ENCODE data around the gene NRXN3.
"Not testable (repeated sequence)": the region's sequence is repeated elsewhere in the genome, so short reads cannot be mapped to it uniquely, and the experiment has no call there.

The NRXN3 gene

GRCh38 chr14:78486081-78486480 lies 315.9 kb downstream of the NRXN3 start:
- TF ChIP-seq HIC1 (tag by site-specific recombination; IDR thresholded peaks at IDR 0.05) (no peak), ZNF658 (tag by site-specific recombination; IDR thresholded peaks at IDR 0.05) (no peak)
- Histone ChIP-seq H3K27ac (ENCODE audit: extremely low read depth, low read depth, low read length) (no peak overlapping the region), H3K4me1 (ENCODE audit: control insufficient read depth, insufficient read depth, low read length) (no peaks in the 10 kb centered on the region), H3K9me3 (ENCODE audit: control insufficient read depth, insufficient read depth, low read depth, low read length) (no peaks in the 10 kb centered on the region), H3K4me3 (ENCODE audit: low read depth, low read length) (no peak overlapping the region), H3K36me3 (ENCODE audit: control insufficient read depth in 2 of 2, insufficient read depth in 1 of 2, low read length in 2 of 2) (no peaks in the 10 kb centered on the region)
- ChIA-PET POLR2A (no interaction called here), CTCF (interaction anchor here (1.0 kb wide), 1 partner anchor 55 kb away, joined by 3 read pairs; no protein-coding TSS in a partner anchor)

GRCh38 chr14:78486621-78487020 lies 316.4 kb downstream of the NRXN3 start:
- CTCF ChIA-PET = no interaction called here
- no peak overlapping the region for H3K27ac ChIP-seq (ENCODE audit: extremely low read depth, low read depth, low read length)
- H3K9me3 ChIP-seq (ENCODE audit: control insufficient read depth, insufficient read depth, low read depth, low read length) = no peaks in the 10 kb centered on the region
- H3K4me3 ChIP-seq (ENCODE audit: low read depth, low read length) = no peak overlapping the region
- H3K36me3 ChIP-seq (ENCODE audit: control insufficient read depth in 2 of 2, insufficient read depth in 1 of 2, low read length in 2 of 2) = no peaks in the 10 kb centered on the region
- POLR2A ChIA-PET = no interaction called here
- TF ChIP-seq ZNF548 (tag by site-specific recombination; IDR thresholded peaks at IDR 0.05) = no peak
- no peak for TF ChIP-seq ZNF335 (tag by site-specific recombination; conservative IDR thresholded peaks at IDR 0.05)
- no peak for TF ChIP-seq WT1 (tag by site-specific recombination; IDR thresholded peaks at IDR 0.05)
- no peak for TF ChIP-seq ZNF555 (tag by site-specific recombination; conservative IDR thresholded peaks at IDR 0.05)
- no peak for TF ChIP-seq ZBTB49 (tag by site-specific recombination; IDR thresholded peaks at IDR 0.05; ENCODE audit: low read depth)
- TF ChIP-seq TCF7L2 (IDR thresholded peaks at IDR 0.05; ENCODE audit: borderline replicate concordance, low read depth, low read length) = no peak
- no peak for TF ChIP-seq GFI1B (tag by site-specific recombination; IDR thresholded peaks at IDR 0.05)
- TF ChIP-seq ZNF600 (tag by site-specific recombination; IDR thresholded peaks at IDR 0.05) = no peak
- H3K4me1 ChIP-seq (ENCODE audit: control insufficient read depth, insufficient read depth, low read length) = no peaks in the 10 kb centered on the region

- CTCF ChIA-PET; H3K27ac ChIP-seq (ENCODE audit: extremely low read depth, low read depth, low read length); H3K36me3 ChIP-seq (ENCODE audit: control insufficient read depth in 2 of 2, insufficient read depth in 1 of 2, low read length in 2 of 2); H3K9me3 ChIP-seq (ENCODE audit: control insufficient read depth, insufficient read depth, low read depth, low read length); H3K4me1 ChIP-seq (ENCODE audit: control insufficient read depth, insufficient read depth, low read length); POLR2A ChIA-PET; H3K4me3 ChIP-seq (ENCODE audit: low read depth, low read length): not testable (repeated sequence)
- TF ChIP-seq ZNF623 (tag by site-specific recombination; IDR thresholded peaks at IDR 0.05) = 0 out of 2 replicates have a peak, but pooled peaks have one; percentile 16
- peak; percentile 41; the same call in 1 of the 2 replicates for TF ChIP-seq ZBTB11 (tag by site-specific recombination; conservative IDR thresholded peaks at IDR 0.05; ENCODE audit: low read depth)
- peak; percentile 48 for TF ChIP-seq ZNF426 (tag by site-specific recombination; IDR thresholded peaks at IDR 0.05)
- peak; percentile 33; the same call in 1 of the 2 replicates for TF ChIP-seq ZNF140 (tag by site-specific recombination; IDR thresholded peaks at IDR 0.05)
- peak; percentile 58; the same call in 1 of the 2 replicates for TF ChIP-seq ZNF394 (tag by site-specific recombination; IDR thresholded peaks at IDR 0.05; ENCODE audit: borderline replicate concordance)
- 0 out of 2 replicates have a peak, but pooled peaks have one; percentile 11 for TF ChIP-seq ZNF560 (tag by site-specific recombination; IDR thresholded peaks at IDR 0.05; ENCODE audit: borderline replicate concordance)
- peak; percentile 8; the same call in 1 of the 2 replicates for TF ChIP-seq ZNF654 (tag by site-specific recombination; IDR thresholded peaks at IDR 0.05; ENCODE audit: low read depth)
- peak; percentile 35; the same call in 1 of the 2 replicates for TF ChIP-seq ZNF555 (tag by site-specific recombination; conservative IDR thresholded peaks at IDR 0.05)
- peak; percentile 55; the same call in 1 of the 2 replicates for TF ChIP-seq ZNF518A (tag by site-specific recombination; conservative IDR thresholded peaks at IDR 0.05; ENCODE audit: low read depth)
Observed at GRCh38 chr14:78487573-78487972, 317.4 kb downstream of the NRXN3 start.
